NK-92 treated with Interleukin-12 subunit alpha and Interleukin-12 subunit beta, amount 100 ng/mL, for 24 hours (cell line): ENCODE measurements around the gene BMPER.

Source experiments
- DNase-seq: peaks from one replicate; lab custom pipeline; 2025; lab: John Stamatoyannopoulos, UW

The BMPER gene

GRCh38 chr7:34062826-34063225 lies 157.5 kb downstream of the BMPER start:
- DNase-seq: no peak

DNA sequence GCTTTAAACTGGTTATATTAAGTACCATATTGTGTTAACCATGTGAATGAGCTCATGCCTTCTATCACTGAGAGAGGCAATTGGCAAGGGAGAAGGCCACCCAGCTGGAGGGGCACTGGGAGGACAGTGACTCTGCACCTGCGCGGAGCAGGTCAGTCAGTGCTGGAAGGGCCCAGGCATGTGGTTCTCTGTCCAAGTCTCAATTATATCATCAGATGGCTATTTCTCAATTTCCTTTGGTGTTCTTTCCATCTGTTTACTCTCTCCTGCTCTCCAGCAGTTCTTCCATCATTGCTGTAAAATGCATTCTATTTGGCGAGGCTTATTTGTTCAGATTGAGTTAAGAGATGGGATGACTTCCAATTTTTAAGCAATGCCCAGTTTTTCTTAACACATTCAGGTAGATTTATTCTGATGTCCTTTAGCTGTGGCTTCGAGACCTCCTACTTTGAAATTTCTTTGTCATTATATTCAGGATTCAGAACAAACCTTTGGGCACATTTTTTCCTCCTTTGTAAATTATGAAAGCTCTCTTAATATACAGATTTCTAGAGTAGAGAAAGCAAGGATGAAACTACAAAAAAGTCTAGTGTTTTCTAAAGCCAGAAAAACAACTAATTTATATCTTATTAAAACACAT lies 159.3 kb downstream of the BMPER start:
- DNase-seq: no peak

DNA sequence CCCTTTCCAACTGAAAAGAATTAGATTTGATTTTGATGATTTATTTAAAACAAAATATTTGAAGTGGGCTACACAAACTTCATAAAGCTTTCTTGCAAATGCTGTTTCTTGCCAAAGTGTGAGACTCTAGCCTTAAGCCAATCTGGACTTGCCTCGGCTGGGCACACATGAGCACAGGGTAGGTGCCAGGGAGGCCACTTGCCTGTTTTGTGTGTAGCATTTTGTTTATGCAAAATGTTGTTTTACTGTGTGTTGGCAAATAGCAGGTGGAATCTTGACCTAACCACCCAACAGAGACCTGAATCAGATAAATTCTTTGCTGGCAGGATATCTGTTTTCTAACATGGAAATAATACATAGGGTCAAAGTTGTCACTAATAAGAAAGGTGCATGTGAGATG lies 161.1 kb downstream of the BMPER start:
- no peak for DNase-seq

DNA sequence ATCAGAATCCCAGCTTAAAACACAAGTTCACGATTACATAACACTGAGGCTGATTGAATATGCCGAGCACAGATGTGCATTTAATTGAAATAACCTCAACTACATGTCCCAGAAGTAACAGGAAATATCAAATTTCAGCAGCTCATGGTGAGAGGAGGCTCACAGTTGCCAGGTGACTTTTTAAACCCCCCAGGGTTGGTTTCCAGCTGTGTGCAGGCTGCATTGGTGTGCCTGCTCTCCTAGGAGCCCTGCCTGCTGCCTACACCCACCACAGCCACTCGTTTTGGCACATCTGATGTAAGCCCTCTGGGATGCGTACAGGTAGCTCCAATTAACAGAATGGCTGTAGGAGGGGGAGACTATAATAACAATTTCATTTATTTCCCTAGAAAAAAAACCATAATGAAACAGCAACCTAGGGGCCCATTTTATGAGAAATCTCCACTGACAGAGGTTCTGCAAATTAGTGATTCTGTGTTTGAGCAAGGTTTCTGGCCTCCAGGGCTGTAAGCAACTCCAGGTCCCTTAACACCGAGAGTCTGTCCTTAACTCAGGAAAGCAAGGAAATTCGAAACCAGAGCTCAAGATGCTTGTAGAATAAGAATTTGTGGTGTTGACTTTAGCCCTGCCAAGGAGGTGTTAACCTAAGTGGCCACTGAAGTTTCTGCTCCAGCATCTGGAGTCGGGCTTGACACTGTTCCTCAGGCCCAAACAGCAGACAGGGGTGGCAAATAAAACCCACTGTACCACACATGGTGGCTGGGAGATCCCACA lies 161.9 kb downstream of the BMPER start:
- DNase-seq: no peak

- no peak for DNase-seq
Measured at GRCh38 chr7:34069676-34070075, 164.3 kb downstream of the BMPER start.

GRCh38 chr7:34070511-34071323 lies 165.4 kb downstream of the BMPER start:
- no peak for DNase-seq

DNA sequence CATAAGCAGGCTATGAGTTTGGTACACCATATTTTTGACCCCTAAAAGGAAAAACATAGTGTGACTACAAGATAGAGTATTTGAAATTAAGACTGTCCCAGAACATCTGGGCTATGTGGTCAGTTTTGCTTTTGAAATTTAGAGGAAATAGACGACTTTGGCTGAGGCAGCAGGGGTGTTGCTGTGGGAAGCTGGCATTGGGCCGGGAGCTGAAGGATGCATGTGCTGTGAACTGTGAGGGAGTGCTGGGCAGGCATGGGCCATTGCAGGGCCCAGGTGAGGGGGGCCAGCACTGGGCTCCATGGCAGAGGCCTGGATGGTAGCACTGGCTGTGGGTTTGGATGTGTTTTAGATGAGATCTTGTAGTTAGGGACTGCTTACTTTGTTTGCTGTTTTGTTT lies 168.3 kb downstream of the BMPER start:
- no peak for DNase-seq

- no peak for DNase-seq
Measured at GRCh38 chr7:34074421-34074820, 169.1 kb downstream of the BMPER start.

- DNase-seq: no peak
Measured at GRCh38 chr7:34075523-34076370, 170.4 kb downstream of the BMPER start.

DNA sequence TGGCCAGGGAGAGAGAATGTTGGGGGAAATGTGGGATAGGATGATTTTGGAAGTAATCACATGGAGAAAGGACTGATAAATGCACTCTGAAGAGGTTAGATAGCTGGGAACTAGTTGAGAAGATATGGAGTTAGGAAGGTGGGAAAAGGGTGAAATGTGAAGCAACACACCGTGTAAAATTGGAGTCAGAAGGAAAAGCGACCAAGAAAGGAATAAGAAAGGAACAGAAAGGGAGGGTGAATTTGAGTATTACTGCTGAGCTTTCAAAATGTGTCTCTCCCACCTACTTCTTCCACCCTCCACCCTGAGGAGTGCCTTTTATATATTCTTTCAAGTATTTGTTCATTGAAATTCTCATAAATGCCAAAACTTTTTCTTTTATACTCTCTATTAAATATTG lies 171.8 kb downstream of the BMPER start:
- DNase-seq: no peak

DNA sequence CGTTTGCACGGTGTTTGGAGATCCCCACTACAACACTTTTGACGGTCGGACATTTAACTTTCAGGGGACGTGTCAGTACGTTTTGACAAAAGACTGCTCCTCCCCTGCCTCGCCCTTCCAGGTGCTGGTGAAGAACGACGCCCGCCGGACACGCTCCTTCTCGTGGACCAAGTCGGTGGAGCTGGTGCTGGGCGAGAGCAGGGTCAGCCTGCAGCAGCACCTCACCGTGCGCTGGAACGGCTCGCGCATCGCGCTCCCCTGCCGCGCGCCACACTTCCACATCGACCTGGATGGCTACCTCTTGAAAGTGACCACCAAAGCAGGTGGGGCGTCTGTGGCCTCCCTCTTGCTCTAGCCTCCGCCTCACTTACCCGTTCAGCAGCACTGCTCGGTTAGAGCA lies 173.5 kb downstream of the BMPER start:
- no peak for DNase-seq

- no peak for DNase-seq
Measured at GRCh38 chr7:34080513-34080912, 175.2 kb downstream of the BMPER start.

DNA sequence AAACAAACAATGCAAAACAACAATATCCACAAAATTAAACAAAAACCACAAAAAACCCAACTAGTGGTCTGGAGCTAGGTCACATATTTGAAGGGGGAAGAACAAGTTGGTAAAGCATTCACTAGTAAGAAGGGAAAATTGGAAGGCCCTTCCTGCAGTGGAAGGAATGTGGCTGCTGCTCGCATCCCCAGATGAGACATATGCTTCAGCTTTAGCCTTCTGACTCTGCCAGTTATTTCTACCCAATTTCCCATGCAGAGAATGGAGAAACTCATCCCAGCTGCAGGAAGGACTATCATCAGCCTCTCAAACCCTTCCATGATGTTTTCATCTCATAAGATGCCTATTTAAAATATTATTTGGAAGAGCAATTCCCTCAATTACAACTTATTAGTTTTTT lies 176.6 kb downstream of the BMPER start:
- DNase-seq: no peak

DNA sequence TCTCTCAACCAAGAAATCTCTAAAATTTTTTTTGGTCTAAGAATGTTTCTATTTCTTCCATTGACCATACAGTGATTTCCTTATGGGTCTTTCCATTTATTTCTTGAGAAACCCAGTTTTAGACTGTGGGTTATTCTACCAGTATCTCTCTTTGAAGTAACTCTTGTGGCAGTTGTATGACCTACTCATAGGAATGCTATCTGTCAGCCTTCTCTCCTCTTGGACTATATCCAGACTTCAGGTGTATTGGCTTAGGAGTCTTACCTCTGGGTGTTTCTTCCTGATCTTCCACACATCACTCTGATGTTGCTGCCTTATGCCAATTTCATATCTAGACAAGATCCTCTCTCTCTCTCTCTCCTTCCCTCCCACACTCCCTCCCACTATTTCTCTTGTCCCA lies 178.1 kb downstream of the BMPER start:
- no peak for DNase-seq

DNA sequence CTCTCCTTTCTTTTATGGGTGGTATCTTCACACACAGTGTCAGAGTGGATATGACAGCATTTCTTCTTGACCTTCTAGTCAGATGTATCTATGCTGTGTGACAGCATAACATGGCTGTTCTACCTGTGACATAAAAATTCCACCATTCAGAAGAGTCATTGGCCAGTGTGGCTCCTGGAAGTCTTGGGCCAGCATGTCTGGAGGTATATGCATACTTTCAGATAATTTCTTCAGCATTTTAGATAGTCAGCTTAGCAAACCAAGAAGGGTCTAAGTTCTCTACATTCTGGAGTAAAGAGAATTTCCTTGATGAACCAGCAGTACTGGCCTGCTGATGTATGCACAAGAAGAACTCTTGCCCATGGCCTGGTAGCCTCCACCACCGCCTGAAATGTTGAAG lies 179.3 kb downstream of the BMPER start:
- DNase-seq: no peak

DNA sequence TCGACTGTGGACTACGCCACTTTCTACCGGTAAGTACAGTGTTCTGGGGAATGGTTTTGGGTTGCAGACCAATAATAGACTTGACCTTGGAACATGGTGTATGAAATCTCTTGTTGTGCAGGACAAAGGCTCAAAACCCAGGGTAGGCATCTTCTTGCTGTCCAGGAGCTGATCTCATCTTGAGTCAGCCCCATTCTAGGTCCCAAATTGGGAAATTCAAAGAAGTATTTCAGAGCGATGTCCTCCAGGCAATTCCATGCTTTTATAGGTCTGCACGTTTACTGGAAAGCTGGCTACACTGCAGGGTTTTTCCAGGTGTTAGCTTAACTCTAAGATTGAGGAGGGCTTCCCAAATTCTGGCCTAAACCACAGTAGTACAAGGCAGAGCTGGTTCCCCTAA lies 180.7 kb downstream of the BMPER start:
- DNase-seq: no peak

GRCh38 chr7:34086981-34087380 lies 181.6 kb downstream of the BMPER start:
- no peak for DNase-seq

DNA sequence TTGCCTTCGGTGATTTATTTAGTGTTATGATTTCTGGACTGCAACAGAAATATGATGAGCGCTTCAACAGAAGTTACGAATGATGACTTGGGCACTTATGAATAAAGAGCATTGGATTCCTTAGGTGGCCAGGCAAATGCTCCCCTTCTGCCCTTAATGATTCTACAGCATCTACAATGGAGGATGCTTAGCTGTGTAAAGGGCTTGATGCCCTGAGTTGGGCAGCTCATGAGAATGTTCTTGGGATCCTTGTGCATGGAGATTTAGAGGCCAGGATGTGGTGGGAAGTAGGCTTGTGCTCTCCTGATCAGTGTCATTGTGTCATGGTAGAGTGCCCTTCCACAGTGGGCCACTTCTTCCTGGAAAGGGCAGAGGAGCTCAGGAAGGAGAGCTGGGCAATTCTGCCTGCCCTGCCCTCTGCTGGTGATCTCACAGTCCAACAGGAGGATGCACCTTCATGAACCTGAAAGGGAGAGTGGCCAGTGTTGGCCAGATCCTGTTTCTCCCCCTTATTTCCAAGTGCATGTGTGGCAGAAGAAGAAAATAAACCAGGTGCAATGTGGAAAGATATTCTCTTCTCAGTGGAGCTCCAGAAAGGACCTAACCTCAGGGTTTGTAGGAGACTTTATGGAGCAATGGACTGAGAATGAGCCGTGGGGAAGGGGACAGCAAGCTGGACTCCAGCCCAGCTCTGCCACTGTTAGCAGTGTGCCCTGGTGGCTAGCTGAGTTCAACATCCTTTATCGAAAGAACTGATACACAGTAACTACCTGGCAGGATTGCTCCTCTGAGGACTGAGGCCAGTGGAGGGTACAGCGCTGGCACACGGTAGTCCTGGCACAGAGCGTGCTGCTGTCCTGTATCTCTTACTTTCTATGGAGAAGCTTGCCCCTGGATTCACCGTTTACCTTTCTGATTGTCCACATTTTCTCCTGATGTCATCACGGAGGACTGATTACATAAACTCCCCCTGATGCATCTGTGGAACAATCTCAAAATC lies 182.9 kb downstream of the BMPER start:
- no peak for DNase-seq

- no peak for DNase-seq
Measured at GRCh38 chr7:34090816-34091215, 185.5 kb downstream of the BMPER start.

DNA sequence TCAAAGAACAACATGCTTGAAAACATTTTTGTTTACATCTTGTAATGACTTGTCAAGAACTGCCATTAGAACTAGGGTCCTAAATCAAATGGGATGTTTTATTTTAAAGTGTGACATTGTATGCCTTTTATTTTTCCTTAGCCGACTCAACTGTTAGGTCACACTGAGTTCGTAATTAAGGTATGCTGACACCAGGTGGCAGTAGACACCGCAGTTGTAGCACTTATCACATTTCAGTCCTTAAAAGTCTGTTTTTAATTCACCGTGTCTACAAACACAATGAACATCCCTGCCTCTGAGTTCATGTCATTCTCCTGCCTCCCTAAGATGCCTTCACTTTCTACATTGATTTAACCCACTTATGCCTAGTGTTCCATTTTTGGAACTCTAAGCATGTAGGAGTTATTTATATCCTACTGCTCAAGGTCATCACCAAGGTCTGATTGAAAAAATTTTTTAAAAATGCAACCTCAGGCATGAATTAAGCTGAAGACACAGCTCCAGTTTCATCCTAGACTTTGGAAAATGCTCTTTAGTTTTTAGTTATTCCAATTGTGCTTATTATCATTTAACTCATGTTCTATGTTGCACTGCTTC lies 186.1 kb downstream of the BMPER start:
- DNase-seq: no peak
